Inflammatory macrophage treated with lipopolysaccharide for 1 hour (primary cell): ENCODE measurements around the gene ARFGEF2.
"Not testable (repeated sequence)": the region's sequence is repeated elsewhere in the genome, so short reads cannot be mapped to it uniquely, and the experiment has no call there.

Source experiments
- DNase-seq, 2 donors: peaks; one replicate each; pipeline ENCODE4 v3.0.0-alpha.2; 2020 to 2022

Gene ARFGEF2

DNA sequence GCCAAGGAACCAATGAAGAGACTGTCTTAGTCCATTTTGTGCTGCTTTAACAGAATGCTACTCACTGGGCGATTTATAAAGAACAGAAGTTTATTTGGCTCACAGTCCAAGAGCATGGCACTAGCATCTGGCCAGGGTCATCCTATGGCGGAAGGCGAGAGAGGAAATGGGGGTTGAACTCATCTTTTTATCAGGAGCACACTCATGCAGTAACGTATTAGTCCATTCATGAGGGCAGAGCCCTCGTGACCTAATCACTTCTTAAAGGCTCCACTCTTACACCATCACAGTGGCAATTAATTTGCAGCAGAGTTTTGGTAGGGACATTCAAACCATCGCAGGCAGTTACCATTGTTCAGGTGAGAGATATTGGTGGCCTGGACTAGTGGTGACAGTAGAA is 8.5 kb downstream of the ARFGEF2 start:
- DNase-seq, result peak in 1 of 2 donors; percentile 16

DNA sequence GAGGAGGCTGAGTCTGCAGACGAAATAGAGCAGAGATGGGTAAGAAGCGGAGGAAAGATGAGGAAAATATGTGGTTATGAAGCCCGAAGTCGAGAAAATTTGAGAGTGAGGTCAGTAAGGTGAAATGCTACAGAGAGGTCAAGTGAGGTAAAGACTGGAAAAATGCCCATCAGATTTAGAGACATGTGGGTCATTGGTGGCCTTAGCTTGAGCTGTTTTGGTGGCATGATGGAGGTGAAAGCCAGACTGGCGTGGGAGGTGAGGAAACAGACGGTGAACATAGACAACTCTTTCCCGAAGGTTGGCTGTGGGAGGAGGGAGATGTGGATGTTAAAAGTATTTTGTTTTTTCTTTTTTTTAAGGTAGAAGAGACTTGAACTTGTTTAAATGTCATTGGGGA is 9.4 kb downstream of the ARFGEF2 start:
- DNase-seq, result no peak

DNA sequence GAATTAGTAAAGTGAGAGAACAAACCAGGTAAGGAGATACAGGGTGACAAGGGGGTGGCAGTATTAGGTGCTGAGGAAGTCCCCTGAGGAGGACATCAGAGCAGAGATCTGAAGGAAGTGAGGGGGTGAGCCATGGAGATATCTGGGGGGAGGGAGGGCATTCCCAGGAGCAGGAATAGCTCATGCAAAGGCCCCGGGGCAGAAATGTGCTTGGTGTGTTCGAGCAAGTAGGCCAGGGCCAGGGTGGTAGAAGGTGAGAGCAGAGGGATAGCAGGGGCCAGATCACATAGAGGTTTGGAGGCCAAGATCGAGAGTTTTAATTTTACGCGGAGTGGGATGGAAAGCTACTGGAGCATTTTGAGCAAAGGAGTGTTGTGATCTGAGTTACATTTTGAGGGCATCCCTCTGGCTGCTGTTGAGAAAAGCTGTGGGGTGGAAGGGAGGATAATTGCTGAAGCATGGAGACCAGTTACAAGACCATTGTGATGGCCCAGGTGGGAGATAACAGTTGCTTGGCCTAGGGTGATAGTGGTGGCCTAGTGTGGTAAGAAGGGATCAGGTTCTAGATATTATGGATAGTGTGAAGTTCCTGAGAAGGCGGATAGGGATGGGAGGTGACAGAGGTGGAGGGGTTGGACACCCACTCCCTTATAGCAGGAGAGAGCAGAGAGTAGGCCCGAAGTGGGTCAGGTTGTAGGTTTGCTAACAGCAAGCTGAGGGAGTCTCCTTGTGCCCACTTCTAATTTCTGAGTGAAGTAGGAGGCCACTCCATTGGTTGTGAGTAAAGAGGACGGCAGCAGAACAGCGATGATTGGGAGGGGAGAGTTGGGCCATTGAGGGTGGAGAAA is 10.2 kb downstream of the ARFGEF2 start:
- DNase-seq, result no peak

DNA sequence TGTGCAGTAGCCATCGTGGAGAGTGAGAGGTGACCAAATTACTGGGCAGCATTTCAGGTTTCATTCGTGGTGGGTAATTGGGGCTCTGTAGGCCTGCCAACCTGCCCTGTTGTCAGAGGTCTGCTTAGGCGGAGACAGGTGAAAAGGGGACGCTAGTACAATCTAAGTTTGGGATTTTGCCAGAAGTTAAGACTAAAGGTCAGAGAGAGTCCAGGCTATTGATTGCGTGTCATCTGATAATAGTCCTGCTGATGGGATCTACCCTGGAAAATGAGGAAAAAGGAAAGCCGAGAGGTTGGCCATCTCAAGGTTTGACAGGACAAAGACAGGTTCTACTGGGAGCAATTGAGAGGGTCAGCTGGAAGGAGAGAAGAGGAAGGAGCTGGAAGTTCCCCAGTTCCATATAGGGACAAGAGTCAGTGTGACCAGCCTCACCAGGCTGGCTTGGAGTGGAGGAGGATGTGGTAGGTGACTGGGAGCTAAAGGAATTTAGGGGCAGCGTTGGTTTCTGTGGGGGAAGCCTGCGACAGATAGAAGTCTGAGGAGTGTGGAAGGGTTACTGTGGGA is 10.9 kb downstream of the ARFGEF2 start:
- DNase-seq, result no peak

DNA sequence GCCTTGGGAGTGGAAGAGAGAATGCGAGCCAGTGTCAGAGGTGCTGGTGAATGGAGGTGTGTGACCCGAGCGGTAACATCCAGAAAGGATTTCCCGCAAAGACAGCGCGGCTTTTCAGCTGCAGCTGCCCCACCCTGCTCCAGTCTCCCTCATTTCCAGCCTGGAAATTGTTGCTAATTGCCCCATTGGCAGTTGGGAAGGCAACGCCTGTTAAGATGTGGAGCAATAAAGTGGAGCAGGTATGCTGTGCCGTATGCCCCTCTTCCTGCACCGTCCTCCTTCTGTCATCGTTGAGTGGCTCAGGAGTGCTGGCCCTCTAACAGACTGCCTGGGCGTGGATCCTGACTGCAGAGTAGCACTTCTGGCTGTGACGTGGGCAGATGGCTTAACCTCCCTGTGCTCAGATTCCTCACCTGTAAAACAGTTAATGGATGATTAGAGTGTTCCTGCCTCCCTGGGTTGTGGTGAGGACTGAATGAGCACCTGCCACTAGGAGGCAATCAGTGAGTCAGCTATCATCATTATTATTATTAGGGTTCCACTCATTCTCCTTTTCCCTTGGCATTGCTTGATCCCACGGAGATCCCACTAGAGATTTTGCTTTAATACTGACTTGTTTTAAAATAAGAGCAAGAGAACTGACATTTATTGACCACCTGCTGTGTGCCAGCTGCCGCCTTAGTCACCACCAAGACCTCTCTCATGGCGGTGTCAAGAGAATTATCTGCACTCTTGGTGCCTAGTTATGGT is 11.7 kb downstream of the ARFGEF2 start:
- DNase-seq, result no peak

DNA sequence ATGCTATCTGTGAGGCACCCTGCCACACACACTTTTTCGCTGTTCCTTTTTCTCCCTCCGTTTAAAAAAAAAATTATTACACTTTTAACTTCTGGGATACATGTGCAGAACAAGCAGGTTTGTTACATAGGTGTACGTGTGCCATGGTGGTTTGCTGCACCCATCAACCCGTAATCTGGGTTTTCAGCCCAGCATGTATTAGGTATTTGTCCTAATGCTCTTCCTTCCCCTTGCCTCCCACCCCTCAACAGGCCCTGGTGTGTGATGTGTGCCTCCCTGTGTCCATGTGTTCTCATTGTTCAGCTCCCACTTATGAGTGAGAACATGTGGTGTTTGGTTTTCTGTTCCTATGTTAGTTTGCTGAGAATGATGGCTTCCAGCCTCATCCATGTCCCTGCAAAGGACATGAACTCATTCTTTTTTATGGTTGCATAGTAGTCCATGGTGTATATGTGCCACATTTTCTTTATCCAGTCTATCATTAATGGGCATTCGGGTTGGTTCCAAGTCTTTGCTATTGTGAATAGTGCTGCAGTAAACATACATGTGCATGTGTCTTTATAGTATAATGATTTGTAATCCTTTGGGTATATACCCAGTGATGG is 12.9 kb downstream of the ARFGEF2 start:
- DNase-seq, result not testable (repeated sequence)

DNA sequence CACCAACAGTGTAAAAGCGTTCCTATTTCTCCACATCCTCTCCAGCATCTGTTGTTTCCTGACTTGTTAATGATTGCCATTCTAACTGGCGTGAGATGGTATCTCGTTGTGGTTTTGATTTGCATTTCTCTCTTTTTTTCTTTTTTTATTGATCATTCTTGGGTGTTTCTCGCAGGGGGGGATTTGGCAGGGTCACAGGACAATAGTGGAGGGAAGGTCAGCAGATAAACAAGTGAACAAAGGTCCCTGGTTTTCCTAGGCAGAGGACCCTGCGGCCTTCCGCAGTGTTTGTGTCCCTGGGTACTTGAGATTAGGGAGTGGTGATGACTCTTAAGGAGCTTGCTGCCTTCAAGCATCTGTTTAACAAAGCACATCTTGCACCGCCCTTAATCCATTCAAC is 13.5 kb downstream of the ARFGEF2 start:
- DNase-seq, result not testable (repeated sequence)

DNA sequence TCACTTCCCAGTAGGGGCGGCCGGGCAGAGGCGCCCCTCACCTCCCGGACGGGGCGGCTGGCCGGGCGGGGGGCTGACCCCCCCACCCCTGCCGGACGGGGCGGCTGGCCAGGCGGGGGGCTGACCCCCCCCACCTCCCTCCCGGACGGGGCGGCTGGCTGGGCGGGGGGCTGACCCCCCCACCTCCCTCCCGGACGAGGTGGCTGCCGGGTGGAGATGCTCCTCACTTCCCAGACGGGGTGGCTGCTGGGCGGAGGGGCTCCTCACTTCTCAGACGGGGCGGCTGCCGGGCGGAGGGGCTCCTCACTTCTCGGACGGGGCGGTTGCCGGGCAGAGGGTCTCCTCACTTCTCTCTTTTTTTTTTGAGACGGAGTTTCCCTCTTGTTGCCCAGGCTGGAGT is 14.7 kb downstream of the ARFGEF2 start:
- DNase-seq, result not testable (repeated sequence)

DNA sequence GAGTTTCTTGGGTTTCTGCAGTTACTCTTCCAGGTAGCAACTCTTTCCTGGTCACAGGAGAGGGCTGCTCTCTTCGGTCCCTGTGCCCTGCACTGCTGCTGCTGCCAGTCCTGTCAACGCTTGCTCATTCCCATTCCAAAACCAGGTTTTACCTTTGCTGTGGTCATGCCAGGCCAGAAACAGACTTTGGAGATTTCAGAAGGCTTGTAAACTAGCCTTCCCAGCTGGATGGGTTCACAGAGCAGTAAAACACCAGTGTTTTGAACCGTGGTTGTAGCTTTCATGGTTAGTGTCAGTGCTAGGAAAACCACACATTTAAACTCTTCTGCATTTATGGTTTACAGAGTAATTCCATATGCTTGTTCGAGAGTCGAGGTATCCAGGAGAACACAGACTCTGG is 16.2 kb downstream of the ARFGEF2 start:
- DNase-seq, result no peak

DNA sequence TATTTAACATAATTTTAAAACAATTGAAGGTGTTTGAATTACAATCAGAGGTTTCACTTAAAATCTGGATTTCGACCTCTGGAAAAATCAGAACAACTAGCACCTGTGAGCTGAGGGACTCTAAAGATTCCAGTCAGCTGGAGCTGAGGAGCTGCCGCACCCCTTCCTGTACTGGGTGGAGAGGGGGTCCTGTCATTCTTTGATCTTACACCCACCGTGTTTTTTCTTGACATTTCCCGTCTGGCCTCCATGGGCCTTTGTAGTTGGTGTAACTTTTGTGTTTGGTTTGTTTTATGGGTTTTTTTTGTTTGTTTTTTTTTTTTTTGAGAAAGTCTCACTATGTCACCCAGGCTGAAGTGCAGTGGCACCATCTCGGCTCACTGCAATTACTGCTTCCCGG is 17.2 kb downstream of the ARFGEF2 start:
- no peak for DNase-seq

DNA sequence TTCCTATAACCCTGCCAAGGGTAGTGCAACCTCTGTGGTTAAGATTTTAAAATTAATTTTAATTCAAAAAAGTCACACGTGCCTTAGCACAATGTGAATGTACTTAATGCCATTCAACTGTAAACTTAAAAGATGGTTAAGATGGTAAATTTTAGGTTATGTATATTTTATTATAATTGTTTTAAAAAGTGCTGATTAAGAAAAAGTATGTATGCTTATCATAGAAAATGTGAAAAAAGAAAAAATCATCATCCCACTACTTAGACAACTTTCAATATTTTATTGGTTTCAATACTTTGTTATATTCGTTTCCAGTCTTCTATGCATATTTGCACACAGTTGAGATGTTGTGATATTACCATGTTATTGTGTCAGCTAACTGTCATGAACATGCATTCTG is 18.7 kb downstream of the ARFGEF2 start:
- DNase-seq, result no peak

DNA sequence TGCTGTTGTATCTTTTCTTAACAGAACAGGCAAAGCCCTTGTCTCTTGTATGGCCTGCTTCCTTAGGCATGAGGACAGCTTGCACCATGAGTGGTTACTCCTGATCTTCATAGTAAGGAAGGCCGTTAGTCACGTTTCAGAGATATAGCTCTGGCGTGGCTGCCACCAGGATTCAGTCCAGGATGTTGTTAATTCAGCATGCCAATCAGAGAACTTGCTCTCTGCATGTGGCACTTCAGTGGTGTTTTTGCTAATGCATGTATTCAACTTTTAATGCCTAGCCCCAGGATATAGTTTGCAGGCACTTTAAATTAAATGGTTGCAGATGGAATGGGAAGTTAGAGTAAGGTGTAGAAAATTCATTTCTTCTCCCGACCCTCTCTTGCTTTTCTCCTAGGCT is 20.0 kb downstream of the ARFGEF2 start:
- DNase-seq, result no peak

DNA sequence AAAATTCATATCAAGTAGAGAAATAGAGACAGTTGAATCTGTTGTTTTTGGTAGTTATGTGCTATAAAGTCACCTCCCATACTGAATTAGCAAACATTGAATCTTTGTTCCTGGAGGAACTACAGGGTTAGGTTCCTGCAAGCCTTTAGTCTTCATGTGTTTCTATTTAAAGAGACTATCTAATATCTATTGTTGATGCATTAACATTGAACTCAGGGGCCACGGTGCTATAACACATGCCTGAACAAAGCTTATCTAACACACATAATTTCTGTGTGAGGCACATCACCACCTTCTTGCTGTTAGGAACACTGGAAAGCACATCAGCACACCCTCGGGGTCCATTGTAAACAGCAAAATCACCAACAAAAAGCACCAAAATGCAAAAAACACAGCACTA is 21.2 kb downstream of the ARFGEF2 start:
- DNase-seq, result no peak

DNA sequence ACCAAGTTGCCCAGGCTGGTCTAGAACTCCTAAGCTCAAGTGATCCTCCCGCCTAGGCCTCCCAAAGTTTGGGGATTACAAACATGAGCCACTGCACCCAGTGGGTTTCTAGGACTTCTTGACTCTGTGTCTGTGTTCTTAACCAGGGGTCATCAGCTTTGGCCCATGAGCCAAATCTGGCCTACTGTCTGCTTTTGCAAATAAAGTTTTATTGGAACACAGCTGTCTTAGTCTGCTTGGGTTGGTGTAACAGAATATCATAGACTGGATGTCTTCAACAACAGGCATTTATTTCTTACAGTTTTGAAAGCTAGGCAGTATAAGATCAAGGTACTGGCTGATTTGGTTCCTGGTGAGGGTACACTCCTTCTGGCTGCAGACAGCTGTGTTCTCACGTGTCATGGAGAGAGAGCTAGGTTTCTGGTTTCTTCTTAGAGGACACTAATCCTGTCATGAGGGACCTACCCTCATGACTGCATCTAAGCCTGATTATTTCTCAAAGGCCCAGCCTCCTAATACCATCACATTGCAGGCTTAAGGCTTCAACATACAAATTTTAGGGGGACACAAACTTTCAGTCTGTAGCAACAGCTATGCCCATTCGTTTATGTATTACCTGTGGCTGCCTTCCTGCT is 23.3 kb downstream of the ARFGEF2 start:
- DNase-seq, result no peak

DNA sequence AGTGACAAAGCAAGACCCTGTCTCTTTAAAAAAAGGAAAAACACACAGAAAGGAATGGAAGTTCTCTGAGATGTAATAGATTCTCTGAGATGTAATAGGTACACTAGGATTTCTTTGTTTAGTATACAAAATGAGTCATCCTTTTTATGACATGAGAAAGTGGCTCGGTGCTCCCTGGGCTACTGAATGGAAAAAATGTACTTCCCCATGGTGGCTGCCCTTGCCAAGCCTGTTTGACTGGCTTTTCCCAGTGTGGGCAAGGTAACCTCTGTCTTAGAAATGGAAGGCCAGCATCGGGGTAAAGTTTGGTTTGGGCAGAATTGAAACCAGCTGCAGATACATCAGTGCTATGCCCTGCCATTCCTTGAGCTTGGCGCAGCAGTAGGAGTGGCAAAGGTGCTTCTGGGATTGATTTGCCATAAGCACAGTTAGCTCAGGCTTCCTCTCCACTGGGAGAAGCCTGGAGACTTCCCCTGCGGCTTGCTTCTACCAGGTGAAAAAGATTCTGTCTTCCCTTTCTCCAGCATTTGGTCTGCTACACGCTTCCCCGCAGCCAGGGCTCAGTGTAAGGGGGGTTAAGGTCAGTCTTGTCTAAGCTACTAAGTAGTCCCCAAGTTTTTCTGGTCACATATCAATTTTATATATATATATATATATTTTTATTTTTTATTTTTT is 24.5 kb downstream of the ARFGEF2 start:
- DNase-seq, result peak; percentile 41 to 61

DNA sequence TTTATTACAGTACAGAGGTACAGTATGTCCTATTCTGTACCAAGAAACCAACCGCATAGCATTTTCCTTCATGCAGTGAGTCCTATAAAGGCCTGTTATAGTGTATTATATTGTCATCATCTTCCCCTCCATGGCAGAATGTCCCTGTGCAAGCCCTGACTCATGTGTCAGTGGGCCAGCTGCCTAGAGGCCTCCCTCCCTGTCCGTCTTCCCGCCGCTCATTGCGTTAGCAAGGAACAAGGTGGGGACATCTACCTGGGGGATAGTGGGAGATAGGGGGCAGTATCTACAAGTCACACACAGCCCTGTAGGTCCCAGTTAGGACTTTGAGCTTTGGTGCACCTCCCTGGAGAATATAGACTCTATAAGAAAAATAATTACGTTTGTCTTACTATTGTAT is 27.1 kb downstream of the ARFGEF2 start:
- no peak for DNase-seq

DNA sequence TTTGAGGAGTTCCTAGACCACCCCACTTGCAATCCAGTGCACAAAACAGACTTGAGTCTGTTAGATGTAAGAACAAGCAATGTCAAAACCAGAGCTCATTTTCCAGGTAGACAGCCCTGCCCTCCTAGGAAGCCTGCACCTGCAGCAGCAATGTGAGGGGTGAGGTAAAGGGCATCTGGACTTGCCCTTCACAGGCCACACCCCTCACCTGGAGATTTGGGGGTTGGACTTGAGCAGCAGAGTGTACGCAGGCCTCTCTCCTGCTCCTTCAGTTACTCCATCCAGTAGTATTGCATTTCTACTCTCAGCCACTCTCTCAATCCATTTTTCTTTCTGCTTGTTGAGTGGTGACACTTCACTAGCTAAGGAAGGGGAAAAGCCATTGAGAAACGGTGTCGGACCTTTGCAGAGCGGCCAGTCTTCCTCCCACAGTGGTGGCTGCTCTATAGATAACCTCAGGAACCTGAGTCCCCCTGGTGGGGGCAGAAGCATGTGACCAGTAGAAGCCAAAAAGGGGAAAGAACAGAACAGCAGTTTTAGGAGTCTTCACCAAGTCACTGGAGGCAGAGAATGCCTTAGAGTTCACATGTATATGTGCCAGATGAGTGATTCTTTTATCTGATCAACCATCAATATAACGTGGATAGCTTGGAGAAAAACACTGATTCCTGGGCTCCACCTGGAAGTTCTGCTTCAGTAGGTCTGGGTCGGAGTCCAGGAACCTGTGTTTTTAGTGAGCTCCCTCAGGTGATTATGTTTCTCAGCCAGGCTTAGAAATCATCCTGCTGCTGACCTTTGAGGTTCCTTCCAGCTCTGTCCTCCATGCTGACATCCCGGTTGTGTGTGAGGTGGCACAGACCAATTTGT is 28.0 kb downstream of the ARFGEF2 start:
- peak in 1 of 2 donors; percentile 16 for DNase-seq

DNA sequence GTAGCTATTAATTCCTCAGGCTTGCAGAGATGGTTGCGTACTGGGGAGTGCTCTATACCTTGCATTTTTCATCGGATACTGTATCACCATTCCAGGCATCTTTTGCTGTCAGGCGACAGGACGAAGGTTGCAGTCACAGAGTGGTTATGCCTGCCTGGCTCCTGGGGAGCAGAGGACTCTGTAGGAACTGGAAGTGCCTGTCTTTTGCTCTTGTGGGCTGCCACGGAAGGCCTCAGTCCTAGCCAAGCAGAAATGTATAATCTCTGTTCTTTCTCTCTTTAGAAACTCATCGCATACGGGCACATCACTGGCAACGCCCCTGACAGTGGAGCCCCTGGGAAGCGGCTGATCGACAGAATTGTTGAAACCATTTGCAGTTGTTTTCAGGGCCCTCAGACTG is 29.5 kb downstream of the ARFGEF2 start:
- no peak for DNase-seq

DNA sequence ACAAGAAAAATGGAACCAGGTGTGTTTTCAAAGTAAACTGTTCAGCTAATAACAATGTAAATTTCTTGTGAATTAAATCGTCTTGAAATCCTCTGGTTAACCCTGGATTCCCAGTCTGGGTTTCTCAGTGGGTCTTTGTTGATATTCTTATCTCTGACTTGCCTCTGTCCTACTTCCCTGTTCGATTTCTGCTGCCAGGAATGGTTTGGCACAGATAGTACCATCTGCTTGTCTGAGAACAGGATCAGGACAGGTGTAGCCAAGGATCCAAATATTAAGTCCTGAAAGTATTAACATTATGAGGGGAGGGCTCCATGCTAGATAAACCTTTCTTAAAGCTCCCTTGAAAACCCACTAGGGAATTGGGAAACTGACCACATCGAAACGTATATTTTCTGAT is 30.1 kb downstream of the ARFGEF2 start:
- no peak for DNase-seq

DNA sequence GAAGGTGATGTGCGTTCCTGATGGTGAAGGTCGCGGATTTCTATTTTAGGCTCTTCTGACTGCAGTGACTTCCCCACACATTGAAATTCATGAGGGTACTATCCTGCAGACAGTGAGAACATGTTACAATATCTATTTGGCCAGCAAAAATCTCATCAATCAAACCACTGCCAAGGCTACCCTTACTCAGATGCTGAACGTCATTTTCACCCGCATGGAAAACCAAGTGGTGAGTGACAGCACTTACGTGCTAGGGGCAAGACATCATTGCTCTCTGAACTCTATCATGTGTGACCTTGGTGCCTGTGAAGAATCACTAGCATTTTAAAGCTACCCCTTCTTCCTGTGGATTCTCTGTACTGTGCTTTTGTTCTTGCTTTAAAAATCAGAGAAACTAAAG is 31.1 kb downstream of the ARFGEF2 start:
- DNase-seq, result no peak

DNA sequence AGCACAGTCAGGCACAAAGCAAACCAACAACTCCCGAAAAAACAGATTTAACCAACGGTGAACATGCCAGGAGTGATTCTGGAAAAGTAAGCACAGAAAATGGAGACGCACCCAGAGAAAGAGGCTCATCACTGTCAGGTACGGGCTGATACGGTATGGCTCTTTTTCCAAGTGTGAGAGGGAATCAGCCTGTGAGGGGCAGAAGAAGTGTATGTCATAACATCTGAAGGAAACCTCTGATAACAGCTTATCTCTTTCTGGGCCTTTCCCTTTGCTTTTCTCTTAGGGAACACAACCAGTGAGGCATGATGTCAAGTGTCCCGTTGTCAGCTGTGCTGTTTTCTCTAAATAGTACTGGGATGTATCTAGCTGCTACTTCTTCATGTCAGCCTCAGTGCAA is 32.1 kb downstream of the ARFGEF2 start:
- DNase-seq, result no peak
